Epithelial cell of proximal tubule (primary cell): ENCODE measurements around the gene FAT1. TPM values are rescaled to one million over a fixed set of nuclear protein-coding genes. Genes with fewer than 3 reads are reported as not detected.

ENCODE experiments used
- DNase-seq: peaks from one replicate; pipeline ENCODE4 v3.0.0-alpha.2; 2011; ENCODE audit warnings: low read depth
- H3K4me3 ChIP-seq: 2 replicates; pipeline ENCODE4 v1.5.1; 2011; ENCODE audit warnings: low read depth, mild to moderate bottlenecking, low read length
- CTCF ChIP-seq: conservative IDR thresholded peaks from 2 replicates; pipeline ENCODE4 v1.5.1; 2012; ENCODE audit warnings: low read depth, mild to moderate bottlenecking, low read length
- total RNA-seq: library from RNA; depleted of rRNA; stranded (reverse); fragments of >200 nt; gene quantifications from 2 replicates; pipeline ENCODE4 v1.2.3, GENCODE V29; 2015

The FAT1 gene
- total RNA-seq, 1 donor from 2014 or later: 178 TPM

GRCh38 chr4:186700746-186701145 lies 22.9 kb downstream of the FAT1 start:
- TF ChIP-seq CTCF: no peak
- no peak for DNase-seq
- no peak overlapping the region for H3K4me3 ChIP-seq

GRCh38 chr4:186699881-186700397 lies 23.7 kb downstream of the FAT1 start:
- no peak overlapping the region for H3K4me3 ChIP-seq
- TF ChIP-seq CTCF: no peak
- no peak for DNase-seq

GRCh38 chr4:186699298-186699697 lies 24.4 kb downstream of the FAT1 start:
- no peak for DNase-seq
- no peak for TF ChIP-seq CTCF
- H3K4me3 ChIP-seq: no peak overlapping the region

GRCh38 chr4:186698525-186698924 lies 25.1 kb downstream of the FAT1 start:
- no peak for DNase-seq
- H3K4me3 ChIP-seq: no peak overlapping the region
- no peak for TF ChIP-seq CTCF

GRCh38 chr4:186698028-186698427 lies 25.6 kb downstream of the FAT1 start:
- no peak for TF ChIP-seq CTCF
- H3K4me3 ChIP-seq: no peak overlapping the region
- no peak for DNase-seq

GRCh38 chr4:186695392-186695791 lies 28.3 kb downstream of the FAT1 start:
- no peak for TF ChIP-seq CTCF
- DNase-seq: no peak
- H3K4me3 ChIP-seq: no peak overlapping the region

GRCh38 chr4:186693894-186694293 lies 29.8 kb downstream of the FAT1 start:
- no peak overlapping the region for H3K4me3 ChIP-seq
- no peak for DNase-seq
- no peak for TF ChIP-seq CTCF
